A549 (cell line): ENCODE measurements around the gene EMD. TPM values are rescaled to one million over a fixed set of nuclear protein-coding genes. Genes with fewer than 3 reads are reported as not detected.

Experiments
- ATAC-seq, 2 experiments: fragments of 200-7000 bp in 1 of 2; fragments of >200 bp in 1 of 2; cut with Nextera tagmentation in 1 of 2; cut with Tn5 transposase in 1 of 2; 3 replicates each; pipeline versions ENCODE4 v1.8.0 to v1.9.1; 2018 to 2020; ENCODE audit warnings: mild to moderate bottlenecking in 1 of 2, moderate library complexity in 1 of 2
- CTCF ChIA-PET: fragments of 300-600 bp; sonication (Branson Sonifier 250); formaldehyde crosslinking; extraction: SDS; loops from one replicate; lab custom pipeline; 2021; ENCODE audit warnings: antibody characterized with exemption, inconsistent platforms; lab: Yijun Ruan, JAX
- POLR2A ChIA-PET: fragments of 350-600 bp; formaldehyde crosslinking; extraction: SDS; loops from one replicate; lab custom pipeline; 2021; ENCODE audit warnings: antibody characterized with exemption, inconsistent platforms; lab: Yijun Ruan, JAX
- DNase-seq, 2 experiments: peaks; one replicate each; pipeline versions ENCODE4 v3.0.0 to v3.0.0-alpha.2; 2011 to 2016; ENCODE audit warnings: low read depth in 1 of 2, low spot score in 1 of 2
- FAIRE-seq: peaks from 2 replicates; lab custom pipeline; 2011; peaks lifted over from hg19 to GRCh38; lab: Jason Lieb, UNC
- H3K27ac ChIP-seq, 2 experiments: fragments of >200 bp; sonication (Bioruptor Twin); formaldehyde crosslinking; 3 replicates each; pipeline ENCODE4 v1.5.1; 2016 to 2017
- H3K4me1 ChIP-seq: fragments of >200 bp; sonication (Bioruptor Twin); formaldehyde crosslinking; 3 replicates; pipeline ENCODE4 v1.6.1; 2016
- H3K4me2 ChIP-seq: fragments of >200 bp; sonication (Bioruptor Twin); formaldehyde crosslinking; 3 replicates; pipeline ENCODE4 v1.6.1; 2016
- H3K4me3 ChIP-seq: fragments of >200 bp; sonication (Bioruptor Twin); formaldehyde crosslinking; 3 replicates; pipeline ENCODE4 v1.5.1; 2016
- H3K9me3 ChIP-seq: fragments of >200 bp; sonication (Bioruptor Twin); formaldehyde crosslinking; 3 replicates; pipeline ENCODE4 v1.6.1; 2016
- ATOH8 ChIP-seq: fragments of 250-450 bp; sonication (Bioruptor Pico); IDR thresholded peaks from 2 replicates; pipeline ENCODE4 v1.5.0; 2020; ENCODE audit warnings: low read depth, mild to moderate bottlenecking, moderate library complexity
- BCL3 ChIP-seq: fragments of >200 bp; sonication (Bioruptor Twin); formaldehyde crosslinking; IDR thresholded peaks from 3 replicates; pipeline ENCODE4 v1.6.1; 2016
- CBX2 ChIP-seq: fragments of 200-600 bp; sonication (generic); IDR thresholded peaks from 2 replicates; pipeline ENCODE4 v1.6.1; 2016; ENCODE audit warnings: low read depth, mild to moderate bottlenecking, borderline replicate concordance
- CBX8 ChIP-seq: fragments of 200-600 bp; sonication (generic); IDR thresholded peaks from 2 replicates; pipeline ENCODE4 v1.6.1; 2016
- EHMT2 ChIP-seq: fragments of 200-600 bp; sonication (generic); IDR thresholded peaks from 2 replicates; pipeline ENCODE4 v1.6.1; 2016; ENCODE audit warnings: antibody characterized with exemption, low read depth, mild to moderate bottlenecking, moderate library complexity
- FOXS1 ChIP-seq: fragments of 250-450 bp; sonication (Bioruptor Pico); IDR thresholded peaks from 2 replicates; pipeline ENCODE4 v1.5.0; 2020; ENCODE audit warnings: mild to moderate bottlenecking, moderate library complexity
- HEYL ChIP-seq: fragments of 250-450 bp; sonication (Bioruptor Pico); IDR thresholded peaks from 2 replicates; pipeline ENCODE4 v1.8.0; 2021; ENCODE audit warnings: mild to moderate bottlenecking, moderate library complexity
- HOXB13 ChIP-seq: fragments of 250-450 bp; sonication (Bioruptor Pico); IDR thresholded peaks from 2 replicates; pipeline ENCODE4 v1.5.0; 2020; ENCODE audit warnings: low read depth, mild to moderate bottlenecking, moderate library complexity
- JUN ChIP-seq, 2 experiments: fragments of >200 bp; sonication (Bioruptor Twin); formaldehyde crosslinking; IDR thresholded peaks; 2 replicates in 1 of 2; 3 replicates in 1 of 2; pipeline ENCODE4 v1.6.1; 2016 to 2017
- KDM1A ChIP-seq: fragments of 200-600 bp; sonication (generic); IDR thresholded peaks from 2 replicates; pipeline ENCODE4 v1.6.1; 2016; ENCODE audit warnings: low read depth, mild to moderate bottlenecking
- KDM5A ChIP-seq: fragments of 200-600 bp; sonication (generic); IDR thresholded peaks from 2 replicates; pipeline ENCODE4 v1.6.1; 2016; ENCODE audit warnings: antibody characterized with exemption, mild to moderate bottlenecking
- MAFK ChIP-seq: fragments of 450-650 bp; IDR thresholded peaks from 2 replicates; pipeline ENCODE4 v1.6.1; 2014; ENCODE audit not compliant: partially characterized antibody
- NFE2L2 ChIP-seq: fragments of 150-350 bp; conservative IDR thresholded peaks from 2 replicates; pipeline ENCODE4 v1.6.1; 2014; ENCODE audit warnings: low read length
- NPAS2 ChIP-seq: fragments of 250-450 bp; sonication (Bioruptor Pico); IDR thresholded peaks from 2 replicates; pipeline ENCODE4 v1.8.0; 2022; ENCODE audit warnings: mild to moderate bottlenecking, moderate library complexity, borderline replicate concordance
- PBX3 ChIP-seq: IDR thresholded peaks from 2 replicates; pipeline ENCODE4 v1.6.1; 2012
- POLR2AphosphoS2 ChIP-seq: conservative IDR thresholded peaks from 2 replicates; pipeline ENCODE4 v1.6.1; 2012; ENCODE audit warnings: low read length, improper control_type of control experiment, inconsistent platforms
- RAD21 ChIP-seq, 2 experiments: fragments of >200 bp in 1 of 2; sonication (Bioruptor Twin) in 1 of 2; formaldehyde crosslinking in 1 of 2; IDR thresholded peaks in 1 of 2; conservative IDR thresholded peaks in 1 of 2; 2 replicates in 1 of 2; 3 replicates in 1 of 2; pipeline ENCODE4 v1.6.1; 2012 to 2018; ENCODE audit warnings: inconsistent platforms in 1 of 2
- RARB ChIP-seq: fragments of 250-450 bp; sonication (Bioruptor Pico); IDR thresholded peaks from 2 replicates; pipeline ENCODE4 v1.8.0; 2021; ENCODE audit warnings: mild to moderate bottlenecking, moderate library complexity
- RFX5 ChIP-seq: fragments of 450-650 bp; IDR thresholded peaks from 2 replicates; pipeline ENCODE4 v1.7.1; 2014; ENCODE audit warnings: antibody characterized with exemption, mild to moderate bottlenecking, moderate library complexity
- SMC3 ChIP-seq: fragments of >200 bp; sonication (Bioruptor Twin); formaldehyde crosslinking; IDR thresholded peaks from 3 replicates; pipeline ENCODE4 v1.6.1; 2018; ENCODE audit warnings: inconsistent platforms
- USF2 ChIP-seq: fragments of 450-650 bp; IDR thresholded peaks from 2 replicates; pipeline ENCODE4 v1.6.1; 2014; ENCODE audit warnings: antibody characterized with exemption
- ZC3H11A ChIP-seq: fragments of 450-650 bp; IDR thresholded peaks from 2 replicates; pipeline ENCODE4 v1.6.1; 2014; ENCODE audit warnings: antibody characterized with exemption, mild to moderate bottlenecking
- ZFP36 ChIP-seq: fragments of 450-650 bp; IDR thresholded peaks from 2 replicates; pipeline ENCODE4 v1.6.1; 2014; ENCODE audit warnings: borderline replicate concordance; ENCODE audit not compliant: partially characterized antibody
- ZNF302 ChIP-seq: fragments of 250-450 bp; sonication (Bioruptor Pico); IDR thresholded peaks from 2 replicates; pipeline ENCODE4 v1.9.0; 2021; ENCODE audit warnings: inconsistent platforms, mild to moderate bottlenecking, moderate library complexity
- ZSCAN20 ChIP-seq: fragments of 250-450 bp; sonication (Bioruptor Pico); IDR thresholded peaks from 2 replicates; pipeline ENCODE4 v1.8.0; 2022; ENCODE audit warnings: mild to moderate bottlenecking, moderate library complexity
- WGBS: methylation state at CpG from one replicate; pipeline ENCODE4 v1.1.6; 2017; ENCODE audit errors: missing lambda C conversion rate; 5-methylcytosine and 5-hydroxymethylcytosine counted together
- polyA plus RNA-seq, 4 experiments: library from polyadenylated mRNA; depleted of rRNA in 3 of 4; stranded (reverse); fragments of >200 nt; fragmentation: RNase III in 1 of 4; extraction: RNeasy Plus Mini Kit Qiagen cat#74134 plus additional on column Dnase treatment in 1 of 4; gene quantifications; 2 replicates in 3 of 4; 3 replicates in 1 of 4; pipeline ENCODE4 v1.2.3, GENCODE V29; 2011 to 2017

Gene EMD
- polyA plus RNA-seq, 2 of the 4 experiments (the other 2 are of a cell fraction), result 34.6 to 126 TPM

- TF ChIP-seq PBX3 (no peak), RFX5 (no peak), MAFK (no peak)
Observed at GRCh38 chrX:154429711-154430110, 50.6 kb downstream of the EMD start (continued).

GRCh38 chrX:154430479-154430878, 51.4 kb downstream of the EMD start:
- FAIRE-seq (no peak), DNase-seq (no peak), ATAC-seq (no peak)
- ChIA-PET CTCF (no interaction called here), POLR2A (no interaction called here)
- Histone ChIP-seq H3K4me2 (no peak overlapping the region), H3K9me3 (no peaks in the 10 kb centered on the region), H3K4me3 (no peak overlapping the region), H3K27ac (no peak overlapping the region), H3K4me1 (peaks cover 11% of the 10 kb centered on the region; the same call in 2 of the 3 replicates)
- 92% methylated on average over 6 of the region's 6 CpGs for WGBS
- TF ChIP-seq NFE2L2 (no peak), JUN (IDR thresholded peaks at IDR 0.05) (no peak), NPAS2 (no peak), BCL3 (no peak), RARB (CRISPR knock-in tag) (no peak), USF2 (no peak), FOXS1 (CRISPR knock-in tag) (no peak), KDM5A (no peak), MAFK (no peak)

GRCh38 chrX:154430916-154431315, 51.8 kb downstream of the EMD start:
- POLR2A ChIA-PET, result no interaction called here
- CTCF ChIA-PET, result interaction anchor here (0.6 kb wide), 1 partner anchor 57 kb away, joined by 3 read pairs; the partner anchor contains the start of gene FLNA
- 84% methylated on average over 7 of the region's 7 CpGs for WGBS

More at GRCh38 chrX:154430916-154431315, 51.8 kb downstream of the EMD start:
- no peak overlapping the region for H3K4me2 ChIP-seq
- ATAC-seq (no peak), FAIRE-seq (no peak), DNase-seq (no peak)
- H3K9me3 ChIP-seq, result no peaks in the 10 kb centered on the region
- no peak for TF ChIP-seq SMC3
- TF ChIP-seq CBX8, result no peak
- TF ChIP-seq KDM1A, result no peak
- no peak for TF ChIP-seq ZSCAN20 (CRISPR knock-in tag)
- no peak for TF ChIP-seq RAD21 (conservative IDR thresholded peaks at IDR 0.05 in 1 of 2, IDR thresholded peaks at IDR 0.05 in 1 of 2)
- TF ChIP-seq ATOH8, result no peak
- no peak for TF ChIP-seq EHMT2
- no peak for TF ChIP-seq HOXB13 (CRISPR knock-in tag)
- TF ChIP-seq ZFP36, result no peak
- no peak for TF ChIP-seq POLR2AphosphoS2
- no peak for TF ChIP-seq NFE2L2
- TF ChIP-seq HEYL (CRISPR knock-in tag), result no peak
- TF ChIP-seq ZNF302 (CRISPR knock-in tag), result no peak
- no peak for TF ChIP-seq CBX2
- TF ChIP-seq ZC3H11A, result no peak
- TF ChIP-seq NPAS2, result no peak
- TF ChIP-seq USF2, result no peak
- peaks cover 11% of the 10 kb centered on the region; the same call in 2 of the 3 replicates for H3K4me1 ChIP-seq
- H3K4me3 ChIP-seq, result no peak overlapping the region
- no peak overlapping the region for H3K27ac ChIP-seq
